Sigmoid colon (tissue), 7 donors: ENCODE measurements around the gene KCTD2. TPM values are rescaled to one million over a fixed set of nuclear protein-coding genes. Genes with fewer than 3 reads are reported as not detected.

Source experiments
- DNase-seq: peaks from one replicate; pipeline ENCODE4 v3.0.0-alpha.2; 2019
- H3K27ac ChIP-seq, 4 donors: fragments of 200-600 bp; sonication (generic); one replicate each; pipeline ENCODE4 v1.5.1; 2016 to 2019; ENCODE audit warnings: mild to moderate bottlenecking in 1 of 4
- H3K27me3 ChIP-seq, 3 donors: fragments of 200-600 bp; sonication (generic); one replicate each; pipeline ENCODE4 v1.5.1; 2019; ENCODE audit warnings: mild to moderate bottlenecking in 1 of 3
- H3K36me3 ChIP-seq, 4 donors: fragments of 200-600 bp; sonication (generic); one replicate each; pipeline ENCODE4 v1.5.1; 2016 to 2019
- H3K4me1 ChIP-seq, 4 donors: fragments of 200-600 bp; sonication (generic); one replicate each; pipeline ENCODE4 v1.5.1; 2017 to 2019
- H3K4me3 ChIP-seq, 4 donors: fragments of 200-600 bp; sonication (generic); one replicate each; pipeline ENCODE4 v1.5.1; 2017 to 2019; ENCODE audit warnings: mild to moderate bottlenecking in 2 of 4, moderate library complexity in 1 of 4
- H3K9me3 ChIP-seq, 4 donors: fragments of 200-600 bp in 3 of 4; sonication (generic) in 3 of 4; one replicate each; pipeline versions ENCODE4 v1.5.1 to v1.6.1; 2013 to 2019
- EP300 ChIP-seq, 4 donors: sonication (generic); formaldehyde crosslinking; IDR thresholded peaks; one replicate each; pipeline ENCODE4 v1.6.1; 2017; ENCODE audit warnings: antibody characterized with exemption in 4 of 4
- POLR2A ChIP-seq, 2 donors: fragments of 450-650 bp; IDR thresholded peaks; one replicate each; pipeline ENCODE4 v1.6.1; 2016; ENCODE audit warnings: antibody characterized with exemption in 2 of 2, mild to moderate bottlenecking in 2 of 2, moderate library complexity in 2 of 2
- POLR2AphosphoS5 ChIP-seq, 4 donors: sonication (generic); formaldehyde crosslinking; IDR thresholded peaks; one replicate each; pipeline ENCODE4 v1.6.1; 2017; ENCODE audit warnings: antibody characterized with exemption in 4 of 4
- whole genome bisulfite sequencing, 2 donors: extraction: QIAGEN DNeasy Blood & Tissue Kit; methylation state at CpG; one replicate each; pipeline ENCODE4 v1.1.7; 2013; 5-methylcytosine and 5-hydroxymethylcytosine counted together
- intact Hi-C: fragments of 100-400 bp; cut with DNase I; formaldehyde crosslinking; loops from one replicate; pipeline ENCODE4 v1.15.1; 2023
- polyA plus RNA-seq, 3 donors: library from polyadenylated mRNA; stranded (reverse); fragments of 200-250 nt; gene quantifications; one replicate each; pipeline ENCODE4 v1.2.3, GENCODE V29; 2013
- small RNA-seq, 3 donors: library from RNA; depleted of rRNA; stranded (forward); fragments of <200 nt; gene quantifications; one replicate each; pipeline ENCODE3, GENCODE V24; 2016
- total RNA-seq, 4 donors: library from RNA; depleted of rRNA; stranded (reverse); fragments of >200 nt; gene quantifications; one replicate each; pipeline ENCODE4 v1.1.0, GENCODE V29; 2016
- TF ChIP-seq, protein P1 (sequence below), 4 experiments: fragments of 450-650 bp in 3 of 4; fragments of 200-600 bp in 1 of 4; IDR thresholded peaks; one replicate each; pipeline ENCODE4 v1.5.1; 2016 to 2019; ENCODE audit warnings: antibody characterized with exemption in 4 of 4, mild to moderate bottlenecking in 3 of 4, moderate library complexity in 2 of 4
- donor health status: healthy with polysubstance abuse.
- donor health status: Bipolar disorder and iron deficiency.
- donor health status: healthy.

Gene KCTD2
- total and polyA plus RNA-seq, 7 donors: 12.5 to 25.5 (median 21.3) TPM

GRCh38 chr17:75113798-75114551, 67.0 kb downstream of the KCTD2 start:
- H3K36me3 ChIP-seq: peaks cover 0 to 6% (median 3%) of the 10 kb centered on the region in 4 donors
- peak in 2 of 4 donors; percentile 42 to 47 for TF ChIP-seq POLR2AphosphoS5 (IDR thresholded peaks at IDR 0.05)
- TF ChIP-seq, protein P1, sequence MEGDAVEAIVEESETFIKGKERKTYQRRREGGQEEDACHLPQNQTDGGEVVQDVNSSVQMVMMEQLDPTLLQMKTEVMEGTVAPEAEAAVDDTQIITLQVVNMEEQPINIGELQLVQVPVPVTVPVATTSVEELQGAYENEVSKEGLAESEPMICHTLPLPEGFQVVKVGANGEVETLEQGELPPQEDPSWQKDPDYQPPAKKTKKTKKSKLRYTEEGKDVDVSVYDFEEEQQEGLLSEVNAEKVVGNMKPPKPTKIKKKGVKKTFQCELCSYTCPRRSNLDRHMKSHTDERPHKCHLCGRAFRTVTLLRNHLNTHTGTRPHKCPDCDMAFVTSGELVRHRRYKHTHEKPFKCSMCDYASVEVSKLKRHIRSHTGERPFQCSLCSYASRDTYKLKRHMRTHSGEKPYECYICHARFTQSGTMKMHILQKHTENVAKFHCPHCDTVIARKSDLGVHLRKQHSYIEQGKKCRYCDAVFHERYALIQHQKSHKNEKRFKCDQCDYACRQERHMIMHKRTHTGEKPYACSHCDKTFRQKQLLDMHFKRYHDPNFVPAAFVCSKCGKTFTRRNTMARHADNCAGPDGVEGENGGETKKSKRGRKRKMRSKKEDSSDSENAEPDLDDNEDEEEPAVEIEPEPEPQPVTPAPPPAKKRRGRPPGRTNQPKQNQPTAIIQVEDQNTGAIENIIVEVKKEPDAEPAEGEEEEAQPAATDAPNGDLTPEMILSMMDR (IDR thresholded peaks at IDR 0.05): peak; percentile 76 to 98 (median 94)
- no peak for TF ChIP-seq EP300 (IDR thresholded peaks at IDR 0.05)
- 1 to 3% methylated on average over 22 of the region's 22 CpGs for WGBS, 2 donors
- peaks cover 0 to 45% (median 36%) of the 10 kb centered on the region in 4 donors for H3K4me1 ChIP-seq
- peak overlapping the region; percentile 34 to 56 (median 52) for H3K4me3 ChIP-seq
- no peaks in the 10 kb centered on the region for H3K9me3 ChIP-seq
- peak; percentile 95 for DNase-seq
- H3K27me3 ChIP-seq: no peaks in the 10 kb centered on the region
- intact Hi-C loops: loop anchor here (1.0 to 5.0 kb wide), 4 partner anchors 17 to 87 kb away; partner anchors contain the start of genes NT5C and SUMO2
- H3K27ac ChIP-seq: peak overlapping the region; percentile 81 to 86 (median 86)

DNA sequence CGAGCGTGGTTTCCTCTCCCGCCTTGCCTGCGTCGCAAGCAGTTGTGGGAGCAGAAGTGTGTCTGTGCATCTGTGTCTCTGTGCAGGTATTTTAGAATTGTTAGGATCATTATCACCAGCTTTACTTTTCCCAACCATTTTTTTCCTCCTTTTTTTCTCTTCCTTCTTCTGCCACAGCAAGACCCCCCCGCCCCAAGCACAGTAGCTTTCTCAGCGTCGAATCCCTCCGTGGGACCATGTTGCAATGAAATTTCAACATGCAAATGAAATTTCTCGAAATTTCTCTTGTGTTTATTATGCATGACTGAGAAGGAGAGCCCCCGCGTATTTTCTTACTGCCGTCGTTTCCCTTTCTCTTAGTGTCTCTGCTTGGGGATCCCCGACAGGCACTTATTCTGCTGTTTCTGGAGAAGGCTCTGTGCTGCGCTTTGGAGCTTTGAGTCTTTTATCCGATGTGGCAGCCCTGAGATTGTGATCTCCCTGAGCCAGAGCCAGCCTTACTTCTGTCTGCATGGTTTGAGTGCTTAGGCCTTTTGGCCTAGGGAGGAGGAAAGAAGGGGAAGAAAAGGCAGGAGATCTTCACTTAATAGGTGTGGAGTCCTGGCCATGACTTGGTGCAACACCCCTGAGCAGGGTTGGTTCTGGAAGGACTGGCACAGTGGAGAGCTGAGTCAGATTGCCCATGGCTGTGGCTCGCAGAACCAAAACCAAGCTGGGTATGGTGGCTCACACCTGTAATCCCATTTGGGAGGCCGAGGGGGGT, 67.7 kb downstream of the KCTD2 start:
- intact Hi-C loops: loop anchor here (1.0 to 5.0 kb wide), 4 partner anchors 17 to 87 kb away; partner anchors contain the start of genes NT5C and SUMO2
- Histone ChIP-seq H3K27me3 (no peaks in the 10 kb centered on the region), H3K36me3 (peaks cover 0 to 6% (median 3%) of the 10 kb centered on the region in 4 donors), H3K4me3 (peak overlapping the region; percentile 34 to 56 (median 52)), H3K9me3 (no peaks in the 10 kb centered on the region), H3K27ac (peak overlapping the region; percentile 81 to 86 (median 86)), H3K4me1 (peaks cover 0 to 39% (median 30%) of the 10 kb centered on the region in 4 donors)
- TF ChIP-seq POLR2AphosphoS5 (IDR thresholded peaks at IDR 0.05) (no peak), POLR2A (IDR thresholded peaks at IDR 0.05) (no peak), EP300 (IDR thresholded peaks at IDR 0.05) (no peak)
- TF ChIP-seq, protein P1 (IDR thresholded peaks at IDR 0.05): no peak
- 34 to 40% methylated on average over 19 of the region's 19 CpGs for WGBS, 2 donors
- no peak for DNase-seq

Small RNA genes within 50 kb of the gene (small RNA-seq; reads per million reads assigned to genes)
- 0 reads per million in 3 donors for gene AC111186.1
- 0 reads per million in 3 donors for gene RF00019
- gene RN7SL573P: 0 reads per million in 3 donors
- 0 reads per million in 3 donors for gene RNU6-362P

Other genes starting within 250 kb of the KCTD2 start
- gene GRIN2C, start 187.3 kb upstream of the KCTD2 start, total RNA-seq: under 1 TPM in 1 of 4 donors, not detected in 3; 0.49 TPM
- gene GRIN2C, start 187.3 kb upstream of the KCTD2 start, polyA plus RNA-seq: under 1 TPM in 1 of 3 donors, not detected in 2; 0.22 TPM
- gene FDXR, start 174.2 kb upstream of the KCTD2 start, total RNA-seq: 1 to 10 TPM; 3.0 to 8.6 (median 7.1) TPM
- gene FDXR, start 174.2 kb upstream of the KCTD2 start, polyA plus RNA-seq: 10 to 100 TPM; 10.8 to 26.9 (median 14.6) TPM
- gene FADS6, start 153.6 kb upstream of the KCTD2 start, total RNA-seq: not detected
- 1 to 10 TPM in 2 of 3 donors, under 1 TPM in 1; 0.06 to 1.8 (median 1.6) TPM for gene FADS6, start 153.6 kb upstream of the KCTD2 start, polyA plus RNA-seq
- gene USH1G, start 124.0 kb upstream of the KCTD2 start, total RNA-seq: not detected
- gene USH1G, start 124.0 kb upstream of the KCTD2 start, polyA plus RNA-seq: under 1 TPM in 1 of 3 donors, not detected in 2; 0.09 TPM
- under 1 TPM in 2 of 4 donors, not detected in 2; 0.36 to 0.55 TPM for gene OTOP2, start 123.0 kb upstream of the KCTD2 start, total RNA-seq
- 10 to 100 TPM in 1 of 3 donors, 1 to 10 TPM in 2; 4.8 to 21.0 (median 9.5) TPM for gene OTOP2, start 123.0 kb upstream of the KCTD2 start, polyA plus RNA-seq
- gene OTOP3, start 111.3 kb upstream of the KCTD2 start, total RNA-seq: not detected
- 1 to 10 TPM in 1 of 3 donors, under 1 TPM in 2; 0.28 to 1.8 (median 0.60) TPM for gene OTOP3, start 111.3 kb upstream of the KCTD2 start, polyA plus RNA-seq
- 10 to 100 TPM in 1 of 4 donors, 1 to 10 TPM in 3; 7.1 to 21.6 (median 8.3) TPM for gene HID1, start 74.5 kb upstream of the KCTD2 start, total RNA-seq
- gene HID1, start 74.5 kb upstream of the KCTD2 start, polyA plus RNA-seq: 10 to 100 TPM; 23.4 to 34.8 (median 33.8) TPM
- gene CDR2L, start 59.6 kb upstream of the KCTD2 start, total RNA-seq: 10 to 100 TPM in 3 of 4 donors, 1 to 10 TPM in 1; 9.3 to 16.9 (median 10.3) TPM
- 1 to 10 TPM; 2.4 to 3.7 (median 3.0) TPM for gene CDR2L, start 59.6 kb upstream of the KCTD2 start, polyA plus RNA-seq
- 100 to 1,000 TPM in 1 of 4 donors, 10 to 100 TPM in 3; 46.3 to 104 (median 62.5) TPM for gene MRPL58, start 34.6 kb upstream of the KCTD2 start, total RNA-seq
- gene MRPL58, start 34.6 kb upstream of the KCTD2 start, polyA plus RNA-seq: 10 to 100 TPM; 36.6 to 56.9 (median 53.0) TPM
- 100 to 1,000 TPM; 303 to 480 (median 367) TPM for gene ATP5PD, start 256 bp upstream of the KCTD2 start, total RNA-seq
- gene ATP5PD, start 256 bp upstream of the KCTD2 start, polyA plus RNA-seq: 100 to 1,000 TPM; 481 to 726 (median 592) TPM
- gene SLC16A5, start 40.7 kb downstream of the KCTD2 start, total RNA-seq: 10 to 100 TPM in 1 of 4 donors, 1 to 10 TPM in 3; 2.6 to 15.0 (median 6.4) TPM
- gene SLC16A5, start 40.7 kb downstream of the KCTD2 start, polyA plus RNA-seq: 10 to 100 TPM in 2 of 3 donors, 1 to 10 TPM in 1; 6.6 to 31.1 (median 13.4) TPM
- 1 to 10 TPM; 3.2 to 7.8 (median 4.3) TPM for gene ARMC7, start 62.7 kb downstream of the KCTD2 start, total RNA-seq
- 10 to 100 TPM; 15.0 to 18.9 (median 16.6) TPM for gene ARMC7, start 62.7 kb downstream of the KCTD2 start, polyA plus RNA-seq
- gene NT5C, start 84.5 kb downstream of the KCTD2 start, total RNA-seq: 100 to 1,000 TPM in 1 of 4 donors, 10 to 100 TPM in 3; 60.7 to 109 (median 82.4) TPM
- gene NT5C, start 84.5 kb downstream of the KCTD2 start, polyA plus RNA-seq: 100 to 1,000 TPM; 102 to 116 (median 110) TPM
- gene JPT1, start 107.3 kb downstream of the KCTD2 start, total RNA-seq: 10 to 100 TPM; 17.5 to 19.1 (median 18.8) TPM
- 100 to 1,000 TPM; 361 to 627 (median 471) TPM for gene JPT1, start 107.3 kb downstream of the KCTD2 start, polyA plus RNA-seq
- 100 to 1,000 TPM in 1 of 4 donors, 10 to 100 TPM in 3; 63.0 to 109 (median 87.1) TPM for gene SUMO2, start 135.7 kb downstream of the KCTD2 start, total RNA-seq
- gene SUMO2, start 135.7 kb downstream of the KCTD2 start, polyA plus RNA-seq: 100 to 1,000 TPM in 2 of 3 donors, 10 to 100 TPM in 1; 69.9 to 130 (median 117) TPM
- gene NUP85, start 158.5 kb downstream of the KCTD2 start, total RNA-seq: 10 to 100 TPM; 21.1 to 32.2 (median 29.7) TPM
- gene NUP85, start 158.5 kb downstream of the KCTD2 start, polyA plus RNA-seq: 10 to 100 TPM; 31.0 to 48.6 (median 42.8) TPM
- 10 to 100 TPM; 16.0 to 22.1 (median 17.9) TPM for gene GGA3, start 214.4 kb downstream of the KCTD2 start, total RNA-seq
- 10 to 100 TPM; 10.2 to 35.8 (median 12.0) TPM for gene GGA3, start 214.4 kb downstream of the KCTD2 start, polyA plus RNA-seq
- gene MRPS7, start 214.7 kb downstream of the KCTD2 start, total RNA-seq: 10 to 100 TPM; 26.6 to 51.5 (median 39.2) TPM
- 10 to 100 TPM; 73.3 to 96.4 (median 73.4) TPM for gene MRPS7, start 214.7 kb downstream of the KCTD2 start, polyA plus RNA-seq
- 10 to 100 TPM; 18.1 to 40.7 (median 26.2) TPM for gene MIF4GD, start 224.0 kb downstream of the KCTD2 start, total RNA-seq
- gene MIF4GD, start 224.0 kb downstream of the KCTD2 start, polyA plus RNA-seq: 10 to 100 TPM; 15.0 to 33.5 (median 19.0) TPM
- gene SLC25A19, start 242.2 kb downstream of the KCTD2 start, total RNA-seq: 10 to 100 TPM in 3 of 4 donors, 1 to 10 TPM in 1; 8.7 to 19.6 (median 14.7) TPM
- 10 to 100 TPM in 2 of 3 donors, 1 to 10 TPM in 1; 5.4 to 20.1 (median 12.0) TPM for gene SLC25A19, start 242.2 kb downstream of the KCTD2 start, polyA plus RNA-seq